Aorta (tissue), 5 donors: ENCODE results near the gene ATXN7L1. TPM values are rescaled to one million over a fixed set of nuclear protein-coding genes. Genes with fewer than 3 reads are reported as not detected.

Experiments used
- ATAC-seq: fragments of 200-7000 bp; cut with Tn5 transposase; one replicate; pipeline ENCODE4 v1.9.1; 2022; ENCODE audit warnings: moderate library complexity; ENCODE audit not compliant: low FRiP score
- DNase-seq, 2 donors: peaks; one replicate each; pipeline ENCODE4 v3.0.0-alpha.2; 2020
- H3K27ac ChIP-seq, 2 donors: one replicate each; pipeline ENCODE4 v1.5.1; 2013; ENCODE audit warnings: low read length in 2 of 2, mild to moderate bottlenecking in 2 of 2, moderate library complexity in 2 of 2, control low read depth in 1 of 2, inconsistent platforms in 1 of 2, low read depth in 1 of 2
- H3K27me3 ChIP-seq, 2 donors: one replicate each; pipeline ENCODE4 v1.6.1; 2013; ENCODE audit warnings: control low read depth in 1 of 2, low read length in 1 of 2, mild to moderate bottlenecking in 1 of 2, moderate library complexity in 1 of 2; ENCODE audit not compliant: insufficient read depth in 2 of 2, control insufficient read depth in 1 of 2
- H3K36me3 ChIP-seq, 2 donors: one replicate each; pipeline ENCODE4 v1.6.1; 2013; ENCODE audit warnings: control low read depth in 1 of 2, low read length in 1 of 2, mild to moderate bottlenecking in 1 of 2; ENCODE audit not compliant: insufficient read depth in 2 of 2, control insufficient read depth in 1 of 2
- H3K4me1 ChIP-seq, 2 donors: one replicate each; pipeline ENCODE4 v1.6.1; 2013; ENCODE audit warnings: low read length in 2 of 2, control low read depth in 1 of 2, mild to moderate bottlenecking in 1 of 2, moderate library complexity in 1 of 2; ENCODE audit not compliant: insufficient read depth in 2 of 2, control insufficient read depth in 1 of 2
- H3K4me3 ChIP-seq, 2 donors: one replicate each; pipeline ENCODE4 v1.5.1; 2013; ENCODE audit warnings: low read length in 2 of 2, control low read depth in 1 of 2, mild to moderate bottlenecking in 1 of 2
- H3K9me3 ChIP-seq: one replicate; pipeline ENCODE4 v1.6.1; 2013; ENCODE audit warnings: mild to moderate bottlenecking, low read length; ENCODE audit not compliant: control insufficient read depth
- WGBS, 2 donors: extraction: QIAGEN DNeasy Blood & Tissue Kit; methylation state at CpG; one replicate each; pipeline ENCODE4 v1.1.7; 2013; 5-methylcytosine and 5-hydroxymethylcytosine counted together
- intact Hi-C, 2 donors: fragments of 100-400 bp; cut with DNase I; formaldehyde crosslinking; loops; one replicate each; pipeline versions ENCODE4 v1.14.2 to v1.15.0; 2022
- polyA plus RNA-seq, 2 donors: library from polyadenylated mRNA; stranded (reverse); fragments of 200-250 nt; gene quantifications; one replicate each; pipeline ENCODE4 v1.2.3, GENCODE V29; 2013
- total RNA-seq, 2 donors: library from RNA; stranded (reverse); fragmentation: NEBNext Ultra II Directional; extraction: Animal tissue kit (Norgen Biotek cat#: 25700); gene quantifications; one replicate each; pipeline ENCODE4 v1.2.1, GENCODE V29; 2021
- donor health status: healthy with polysubstance abuse.
- donor health status: Bipolar disorder and iron deficiency.
- donor health status: DM: no; HTN: no; CAD: no.
- donor health status: DM: no; HTN: no; CAD: no.
- donor health status: DM: yes; HTN: yes; CAD: no.

Gene ATXN7L1
- total and polyA plus RNA-seq, 4 donors, result 2.5 to 20.1 (median 8.4) TPM

GRCh38 chr7:105613611-105614330 lies 262.6 kb downstream of the ATXN7L1 start:
- no peaks in the 10 kb centered on the region for H3K36me3 ChIP-seq
- H3K27me3 ChIP-seq, result no peaks in the 10 kb centered on the region
- ATAC-seq (no peak), DNase-seq (no peak)
- H3K4me3 ChIP-seq, result no peak overlapping the region
- WGBS, 2 donors, result 95 to 96% methylated on average over 32 of the region's 32 CpGs
- H3K9me3 ChIP-seq, result no peaks in the 10 kb centered on the region
- no peak overlapping the region for H3K27ac ChIP-seq
- no peaks in the 10 kb centered on the region for H3K4me1 ChIP-seq
- intact Hi-C loops, result no loop called here

GRCh38 chr7:105612806-105613205 lies 263.6 kb downstream of the ATXN7L1 start:
- WGBS, 2 donors, result 95% methylated on average over 9 of the region's 9 CpGs
- no peaks in the 10 kb centered on the region for H3K36me3 ChIP-seq

GRCh38 chr7:105611856-105612775 lies 264.3 kb downstream of the ATXN7L1 start:
- Histone ChIP-seq H3K4me1 (no peaks in the 10 kb centered on the region), H3K27me3 (no peaks in the 10 kb centered on the region), H3K36me3 (no peaks in the 10 kb centered on the region), H3K27ac (no peak overlapping the region), H3K4me3 (no peak overlapping the region), H3K9me3 (no peaks in the 10 kb centered on the region)
- no peak for ATAC-seq
- peak in 1 of 2 donors; percentile 44 for DNase-seq
- intact Hi-C loops, result no loop called here
- WGBS, 2 donors, result 89 to 90% methylated on average over 16 of the region's 16 CpGs

More at GRCh38 chr7:105612806-105613205, 263.6 kb downstream of the ATXN7L1 start:
- H3K4me1 ChIP-seq, result no peaks in the 10 kb centered on the region
- no peak overlapping the region for H3K27ac ChIP-seq
- no peak overlapping the region for H3K4me3 ChIP-seq
- intact Hi-C loops, result no loop called here
- DNase-seq (no peak), ATAC-seq (no peak)
- no peaks in the 10 kb centered on the region for H3K9me3 ChIP-seq
- H3K27me3 ChIP-seq, result no peaks in the 10 kb centered on the region

GRCh38 chr7:105610165-105610930 lies 266.1 kb downstream of the ATXN7L1 start:
- no peak for ATAC-seq
- intact Hi-C loops, result no loop called here

GRCh38 chr7:105602325-105603305 lies 273.8 kb downstream of the ATXN7L1 start:
- intact Hi-C loops, result no loop called here
- DNase-seq, result peak in 1 of 2 donors; percentile 38
- H3K9me3 ChIP-seq, result no peaks in the 10 kb centered on the region
- ATAC-seq, result no peak
- no peaks in the 10 kb centered on the region for H3K4me1 ChIP-seq
- no peaks in the 10 kb centered on the region for H3K27me3 ChIP-seq
- no peaks in the 10 kb centered on the region for H3K36me3 ChIP-seq
- 76 to 80% methylated on average over 19 of the region's 19 CpGs for WGBS, 2 donors
- H3K27ac ChIP-seq, result no peak overlapping the region
- H3K4me3 ChIP-seq, result no peak overlapping the region

More at GRCh38 chr7:105610165-105610930, 266.1 kb downstream of the ATXN7L1 start:
- WGBS, 2 donors, result 93 to 94% methylated on average over 8 of the region's 8 CpGs
- no peaks in the 10 kb centered on the region for H3K9me3 ChIP-seq
- H3K27me3 ChIP-seq, result no peaks in the 10 kb centered on the region
- H3K4me1 ChIP-seq, result no peaks in the 10 kb centered on the region
- H3K4me3 ChIP-seq, result no peak overlapping the region
- H3K27ac ChIP-seq, result no peak overlapping the region
- no peaks in the 10 kb centered on the region for H3K36me3 ChIP-seq
- peak in 1 of 2 donors; percentile 47 for DNase-seq

- ATAC-seq, result no peak
Measured at GRCh38 chr7:105600720-105601550, 275.5 kb downstream of the ATXN7L1 start.

GRCh38 chr7:105599551-105599950 lies 276.8 kb downstream of the ATXN7L1 start:
- Histone ChIP-seq H3K27ac (no peak overlapping the region), H3K27me3 (no peaks in the 10 kb centered on the region), H3K36me3 (no peaks in the 10 kb centered on the region), H3K4me1 (no peaks in the 10 kb centered on the region), H3K4me3 (no peak overlapping the region), H3K9me3 (no peaks in the 10 kb centered on the region)
- ATAC-seq (no peak), DNase-seq (peak in 1 of 2 donors; percentile 19)
- 59 to 68% methylated on average over 3 of the region's 3 CpGs for WGBS, 2 donors
- intact Hi-C loops, result no loop called here

More at GRCh38 chr7:105600720-105601550, 275.5 kb downstream of the ATXN7L1 start:
- DNase-seq, result peak in 1 of 2 donors; percentile 36
- intact Hi-C loops, result no loop called here
- Histone ChIP-seq H3K4me3 (no peak overlapping the region), H3K27me3 (no peaks in the 10 kb centered on the region), H3K36me3 (no peaks in the 10 kb centered on the region), H3K9me3 (no peaks in the 10 kb centered on the region), H3K27ac (no peak overlapping the region), H3K4me1 (no peaks in the 10 kb centered on the region)
- WGBS, 2 donors, result 72 to 73% methylated on average over 14 of the region's 14 CpGs
